Suprapubic skin (tissue), 3 donors: ENCODE results near the gene SPECC1L.

Experiments used
- CTCF ChIP-seq, 2 donors: fragments of 200-600 bp in 1 of 2; fragments of 450-650 bp in 1 of 2; sonication (generic) in 1 of 2; IDR thresholded peaks; one replicate each; pipeline ENCODE4 v1.5.1; 2016 to 2019; ENCODE audit warnings: antibody characterized with exemption in 2 of 2, mild to moderate bottlenecking in 1 of 2, moderate library complexity in 1 of 2
- POLR2A ChIP-seq, 2 donors: fragments of 450-650 bp; IDR thresholded peaks; one replicate each; pipeline ENCODE4 v1.6.1; 2017; ENCODE audit warnings: antibody characterized with exemption in 2 of 2, mild to moderate bottlenecking in 2 of 2, moderate library complexity in 2 of 2

DNA sequence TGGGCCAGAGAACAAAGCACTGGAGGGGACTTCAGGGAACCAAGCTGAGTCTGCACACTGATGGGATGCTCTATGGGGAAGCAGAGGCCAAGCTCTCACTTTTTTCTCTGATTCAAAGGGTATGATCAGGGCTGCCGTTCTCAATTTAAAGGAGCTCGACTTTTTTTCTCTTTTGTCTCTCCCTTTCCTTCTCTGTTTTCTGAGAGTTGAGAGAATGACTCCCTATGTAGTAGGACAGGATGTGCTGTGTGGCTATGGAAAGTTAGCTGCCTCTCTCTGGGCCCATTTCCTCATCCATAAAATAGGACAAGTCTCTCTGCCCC lies 164.7 kb downstream of the SPECC1L start:
- TF ChIP-seq CTCF (IDR thresholded peaks at IDR 0.05) (no peak), POLR2A (IDR thresholded peaks at IDR 0.05) (no peak)
